ENCODE measurements around the gene PHAX. TPM values are rescaled to one million over a fixed set of nuclear protein-coding genes. Genes with fewer than 3 reads are reported as not detected.

Gene PHAX
- polyA plus RNA-seq, 2 of the 4 experiments (the other 2 are of a cell fraction), result 74.8 to 90.2 TPM

DNA sequence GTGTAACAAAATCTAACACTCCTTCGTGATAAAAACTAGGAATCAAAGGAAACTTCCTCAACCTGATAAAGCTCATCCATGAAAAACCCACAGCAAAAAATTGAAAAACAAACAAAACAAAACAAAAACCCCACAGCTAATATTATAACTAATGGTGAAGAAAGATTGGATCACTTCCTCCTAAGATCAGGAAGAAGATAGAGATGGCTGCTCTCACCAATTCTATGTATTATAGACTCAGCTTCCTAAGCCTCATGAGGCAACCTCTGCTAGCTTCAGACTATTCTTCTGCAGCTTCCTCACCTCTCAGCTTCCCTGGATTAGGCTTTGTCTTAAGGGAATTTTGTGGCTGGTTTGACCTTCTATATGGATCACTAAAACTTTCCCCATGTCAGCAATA, 40.1 kb downstream of the PHAX start:
- no peak overlapping the region for H3K4me3 ChIP-seq
- TF ChIP-seq FOSB (CRISPR knock-in tag; IDR thresholded peaks at IDR 0.05), result no peak
- no peak for TF ChIP-seq NR3C1 (IDR thresholded peaks at IDR 0.05)
- TF ChIP-seq NPAS2 (CRISPR knock-in tag; IDR thresholded peaks at IDR 0.05; ENCODE audit: borderline replicate concordance), result no peak
- TF ChIP-seq POLR2AphosphoS2 (conservative IDR thresholded peaks at IDR 0.05; ENCODE audit: low read length), result no peak
- TF ChIP-seq, protein P1, sequence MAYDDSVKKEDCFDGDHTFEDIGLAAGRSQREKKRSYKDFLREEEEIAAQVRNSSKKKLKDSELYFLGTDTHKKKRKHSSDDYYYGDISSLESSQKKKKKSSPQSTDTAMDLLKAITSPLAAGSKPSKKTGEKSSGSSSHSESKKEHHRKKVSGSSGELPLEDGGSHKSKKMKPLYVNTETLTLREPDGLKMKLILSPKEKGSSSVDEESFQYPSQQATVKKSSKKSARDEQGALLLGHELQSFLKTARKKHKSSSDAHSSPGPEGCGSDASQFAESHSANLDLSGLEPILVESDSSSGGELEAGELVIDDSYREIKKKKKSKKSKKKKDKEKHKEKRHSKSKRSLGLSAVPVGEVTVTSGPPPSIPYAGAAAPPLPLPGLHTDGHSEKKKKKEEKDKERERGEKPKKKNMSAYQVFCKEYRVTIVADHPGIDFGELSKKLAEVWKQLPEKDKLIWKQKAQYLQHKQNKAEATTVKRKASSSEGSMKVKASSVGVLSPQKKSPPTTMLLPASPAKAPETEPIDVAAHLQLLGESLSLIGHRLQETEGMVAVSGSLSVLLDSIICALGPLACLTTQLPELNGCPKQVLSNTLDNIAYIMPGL (CRISPR knock-in tag; IDR thresholded peaks at IDR 0.05; ENCODE audit: borderline replicate concordance), result no peak
- TF ChIP-seq ZSCAN20 (CRISPR knock-in tag; IDR thresholded peaks at IDR 0.05), result no peak
- no peak for TF ChIP-seq SREBF2 (IDR thresholded peaks at IDR 0.05)
- TF ChIP-seq, protein P2, sequence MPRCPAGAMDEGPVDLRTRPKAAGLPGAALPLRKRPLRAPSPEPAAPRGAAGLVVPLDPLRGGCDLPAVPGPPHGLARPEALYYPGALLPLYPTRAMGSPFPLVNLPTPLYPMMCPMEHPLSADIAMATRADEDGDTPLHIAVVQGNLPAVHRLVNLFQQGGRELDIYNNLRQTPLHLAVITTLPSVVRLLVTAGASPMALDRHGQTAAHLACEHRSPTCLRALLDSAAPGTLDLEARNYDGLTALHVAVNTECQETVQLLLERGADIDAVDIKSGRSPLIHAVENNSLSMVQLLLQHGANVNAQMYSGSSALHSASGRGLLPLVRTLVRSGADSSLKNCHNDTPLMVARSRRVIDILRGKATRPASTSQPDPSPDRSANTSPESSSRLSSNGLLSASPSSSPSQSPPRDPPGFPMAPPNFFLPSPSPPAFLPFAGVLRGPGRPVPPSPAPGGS (IDR thresholded peaks at IDR 0.05), result no peak
- no peak for TF ChIP-seq RNF2 (IDR thresholded peaks at IDR 0.05; ENCODE audit: borderline replicate concordance, low read depth)
- no peak for TF ChIP-seq ZNF302 (CRISPR knock-in tag; IDR thresholded peaks at IDR 0.05)
- TF ChIP-seq, protein P3, sequence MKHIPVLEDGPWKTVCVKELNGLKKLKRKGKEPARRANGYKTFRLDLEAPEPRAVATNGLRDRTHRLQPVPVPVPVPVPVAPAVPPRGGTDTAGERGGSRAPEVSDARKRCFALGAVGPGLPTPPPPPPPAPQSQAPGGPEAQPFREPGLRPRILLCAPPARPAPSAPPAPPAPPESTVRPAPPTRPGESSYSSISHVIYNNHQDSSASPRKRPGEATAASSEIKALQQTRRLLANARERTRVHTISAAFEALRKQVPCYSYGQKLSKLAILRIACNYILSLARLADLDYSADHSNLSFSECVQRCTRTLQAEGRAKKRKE (CRISPR knock-in tag; IDR thresholded peaks at IDR 0.05; ENCODE audit: low read depth), result no peak
- TF ChIP-seq RFX5 (IDR thresholded peaks at IDR 0.05), result no peak
- TF ChIP-seq CHD2 (IDR thresholded peaks at IDR 0.05; ENCODE audit: low read length, partially characterized antibody), result no peak
- TF ChIP-seq HOXB13 (CRISPR knock-in tag; IDR thresholded peaks at IDR 0.05; ENCODE audit: low read depth), result no peak
- no peaks in the 10 kb centered on the region for H3K4me1 ChIP-seq
- H3K9me3 ChIP-seq, result 0 out of 3 replicates have a peak, but pooled peaks cover 7% of the 10 kb centered on the region
- FAIRE-seq (no peak), ATAC-seq (no peak), DNase-seq (ENCODE audit: low read depth in 1 of 2, low spot score in 1 of 2) (no peak)
- WGBS (ENCODE audit: missing lambda C conversion rate), result 95% methylated on average over 1 of the region's 1 CpG
- ChIA-PET POLR2A (interaction anchor here (0.6 kb wide), 1 partner anchor 18 kb away, joined by 3 read pairs; no protein-coding TSS in a partner anchor), CTCF (interaction anchor here (0.8 to 1.1 kb wide), 3 partner anchors 9 to 40 kb away, joined by 3 to 4 read pairs (median 3); partner anchors contain the start of gene PHAX)
- no peak overlapping the region for H3K27ac ChIP-seq
- H3K4me2 ChIP-seq, result no peak overlapping the region

DNA sequence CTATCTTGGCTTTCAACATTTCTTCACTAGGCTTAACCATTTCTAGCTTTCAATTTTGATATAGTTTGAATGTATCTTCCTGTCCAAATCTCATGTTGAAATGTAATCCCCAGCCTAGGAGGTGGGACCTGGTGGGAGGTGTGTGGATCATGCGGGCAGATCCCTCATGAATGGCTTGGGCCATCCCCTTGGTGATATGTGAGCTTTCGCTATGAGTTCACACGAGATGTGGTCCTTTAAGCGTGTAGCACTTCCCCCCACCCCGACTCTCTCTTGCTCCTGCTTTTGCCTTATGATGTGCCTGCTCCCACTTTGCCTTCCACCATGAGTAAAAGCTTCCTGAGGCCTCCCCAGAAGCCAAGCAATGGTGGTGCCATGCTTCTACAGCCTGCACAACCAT, 40.6 kb downstream of the PHAX start:
- no peak for FAIRE-seq
- Histone ChIP-seq H3K27ac (no peak overlapping the region), H3K4me2 (no peak overlapping the region), H3K9me3 (0 out of 3 replicates have a peak, but pooled peaks cover 8% of the 10 kb centered on the region), H3K4me3 (no peak overlapping the region), H3K4me1 (no peaks in the 10 kb centered on the region)
- WGBS (ENCODE audit: missing lambda C conversion rate), result 95% methylated on average over 5 of the region's 5 CpGs
- no peak for ATAC-seq
- TF ChIP-seq KDM5A (IDR thresholded peaks at IDR 0.05) (no peak), PHF8 (IDR thresholded peaks at IDR 0.05; ENCODE audit: borderline replicate concordance, low read depth) (no peak), POLR2AphosphoS2 (conservative IDR thresholded peaks at IDR 0.05; ENCODE audit: low read length) (no peak), JUN (IDR thresholded peaks at IDR 0.05) (no peak), MAZ (IDR thresholded peaks at IDR 0.05; ENCODE audit: borderline replicate concordance, low read depth, low read length) (no peak), EHF (CRISPR knock-in tag; IDR thresholded peaks at IDR 0.05) (no peak), NFE2L2 (conservative IDR thresholded peaks at IDR 0.05; ENCODE audit: low read length) (no peak), ZSCAN20 (CRISPR knock-in tag; IDR thresholded peaks at IDR 0.05) (no peak), EHMT2 (IDR thresholded peaks at IDR 0.05; ENCODE audit: low read depth) (no peak), ZFP36 (IDR thresholded peaks at IDR 0.05; ENCODE audit: borderline replicate concordance, partially characterized antibody) (no peak), SREBF2 (IDR thresholded peaks at IDR 0.05) (no peak), NPAS2 (CRISPR knock-in tag; IDR thresholded peaks at IDR 0.05; ENCODE audit: borderline replicate concordance) (no peak)
- TF ChIP-seq, protein P4, sequence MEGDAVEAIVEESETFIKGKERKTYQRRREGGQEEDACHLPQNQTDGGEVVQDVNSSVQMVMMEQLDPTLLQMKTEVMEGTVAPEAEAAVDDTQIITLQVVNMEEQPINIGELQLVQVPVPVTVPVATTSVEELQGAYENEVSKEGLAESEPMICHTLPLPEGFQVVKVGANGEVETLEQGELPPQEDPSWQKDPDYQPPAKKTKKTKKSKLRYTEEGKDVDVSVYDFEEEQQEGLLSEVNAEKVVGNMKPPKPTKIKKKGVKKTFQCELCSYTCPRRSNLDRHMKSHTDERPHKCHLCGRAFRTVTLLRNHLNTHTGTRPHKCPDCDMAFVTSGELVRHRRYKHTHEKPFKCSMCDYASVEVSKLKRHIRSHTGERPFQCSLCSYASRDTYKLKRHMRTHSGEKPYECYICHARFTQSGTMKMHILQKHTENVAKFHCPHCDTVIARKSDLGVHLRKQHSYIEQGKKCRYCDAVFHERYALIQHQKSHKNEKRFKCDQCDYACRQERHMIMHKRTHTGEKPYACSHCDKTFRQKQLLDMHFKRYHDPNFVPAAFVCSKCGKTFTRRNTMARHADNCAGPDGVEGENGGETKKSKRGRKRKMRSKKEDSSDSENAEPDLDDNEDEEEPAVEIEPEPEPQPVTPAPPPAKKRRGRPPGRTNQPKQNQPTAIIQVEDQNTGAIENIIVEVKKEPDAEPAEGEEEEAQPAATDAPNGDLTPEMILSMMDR (IDR thresholded peaks at IDR 0.05), result no peak
- TF ChIP-seq, protein P5, sequence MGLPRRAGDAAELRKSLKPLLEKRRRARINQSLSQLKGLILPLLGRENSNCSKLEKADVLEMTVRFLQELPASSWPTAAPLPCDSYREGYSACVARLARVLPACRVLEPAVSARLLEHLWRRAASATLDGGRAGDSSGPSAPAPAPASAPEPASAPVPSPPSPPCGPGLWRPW (IDR thresholded peaks at IDR 0.05), result no peak
- DNase-seq (ENCODE audit: low read depth in 1 of 2, low spot score in 1 of 2), result no peak
- POLR2A ChIA-PET, result no interaction called here
- CTCF ChIA-PET, result interaction anchor here (0.6 to 1.4 kb wide), 5 partner anchors 8 to 45 kb away, joined by 3 to 4 read pairs (median 3); partner anchors contain the start of gene PHAX

All from A549 (cell line).